C4-2B (cell line): ENCODE measurements around the gene STXBP4.

Source experiments
- H3K27ac ChIP-seq: fragments of 450-650 bp; 2 replicates; pipeline ENCODE4 v1.5.1; 2017
- CTCF ChIP-seq: fragments of 450-650 bp; conservative IDR thresholded peaks from 2 replicates; pipeline ENCODE4 v1.5.1; 2017; ENCODE audit warnings: mild to moderate bottlenecking
- ZFX ChIP-seq: fragments of 450-650 bp; IDR thresholded peaks from 2 replicates; pipeline ENCODE4 v1.6.1; 2017

The STXBP4 gene

GRCh38 chr17:54992797-54993639, 24.5 kb downstream of the STXBP4 start:
- TF ChIP-seq ZFX (no peak), CTCF (peak; percentile 80)

DNA sequence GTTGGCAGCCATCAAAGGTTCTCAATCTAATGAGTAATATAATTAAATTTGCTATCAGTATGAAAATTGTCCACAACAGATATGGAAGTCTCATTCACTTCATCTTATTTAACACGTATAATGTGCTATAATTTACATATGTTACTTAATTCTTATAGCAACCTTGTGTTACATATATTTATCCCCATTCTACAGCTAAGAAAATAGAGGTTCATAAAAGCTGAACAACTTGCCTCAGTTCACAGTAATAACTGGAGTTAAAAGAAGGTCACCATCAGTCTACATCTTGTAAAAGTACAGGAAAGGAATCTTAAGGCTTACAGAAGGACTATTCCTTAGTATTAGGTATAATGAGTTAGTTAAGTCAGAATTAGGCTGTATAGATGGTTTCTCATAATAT, 27.9 kb downstream of the STXBP4 start:
- TF ChIP-seq ZFX (no peak), CTCF (no peak)
- H3K27ac ChIP-seq: no peak overlapping the region

More at GRCh38 chr17:54992797-54993639, 24.5 kb downstream of the STXBP4 start:
- H3K27ac ChIP-seq: no peak overlapping the region

DNA sequence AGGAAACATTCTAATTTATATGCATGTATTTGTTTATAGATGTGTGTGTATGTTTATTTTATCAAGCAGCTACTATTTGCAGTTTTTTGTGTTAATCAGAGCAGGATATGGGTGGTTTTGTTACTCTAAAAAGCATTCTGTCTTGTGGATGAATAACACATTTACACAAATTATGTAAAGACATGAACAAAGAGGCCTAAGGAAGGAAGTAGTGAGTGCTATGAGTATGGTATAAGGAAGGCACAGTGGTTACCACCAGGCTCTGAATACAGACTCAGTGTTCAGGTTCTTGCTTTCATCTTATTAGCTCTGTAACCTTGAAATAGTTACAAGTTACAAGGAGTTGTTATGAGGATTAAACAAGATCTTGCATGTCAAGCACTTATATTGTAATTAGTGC, 33.9 kb downstream of the STXBP4 start:
- H3K27ac ChIP-seq: no peak overlapping the region
- no peak for TF ChIP-seq ZFX
- TF ChIP-seq CTCF: no peak

DNA sequence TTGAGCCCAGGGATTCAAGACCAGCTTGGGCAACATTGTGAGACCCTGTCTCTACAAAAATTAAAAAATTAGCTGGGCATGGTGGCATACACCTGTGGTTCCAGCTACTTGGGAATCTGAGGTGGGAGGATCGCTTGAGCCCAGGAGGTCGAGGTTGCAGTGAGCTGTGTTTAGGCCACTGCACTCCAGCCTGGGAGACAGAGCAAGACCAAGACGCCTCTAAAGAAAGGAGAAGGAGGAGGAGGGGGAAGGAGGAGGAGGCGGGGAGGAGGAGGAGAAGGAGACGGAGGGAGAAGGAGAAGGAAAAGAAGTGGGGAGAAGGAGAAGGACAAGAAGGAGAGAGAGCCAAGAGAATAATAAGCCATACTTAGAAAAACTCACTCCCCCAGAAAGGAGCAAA, 35.9 kb downstream of the STXBP4 start:
- TF ChIP-seq CTCF (no peak), ZFX (no peak)
- no peak overlapping the region for H3K27ac ChIP-seq

GRCh38 chr17:55005520-55005919, 37.0 kb downstream of the STXBP4 start:
- H3K27ac ChIP-seq: no peak overlapping the region
- TF ChIP-seq CTCF: peak; percentile 79
- no peak for TF ChIP-seq ZFX

- no peak for TF ChIP-seq ZFX
- no peak for TF ChIP-seq CTCF
- H3K27ac ChIP-seq: no peak overlapping the region
Measured at GRCh38 chr17:55023626-55024025, 55.1 kb downstream of the STXBP4 start.

DNA sequence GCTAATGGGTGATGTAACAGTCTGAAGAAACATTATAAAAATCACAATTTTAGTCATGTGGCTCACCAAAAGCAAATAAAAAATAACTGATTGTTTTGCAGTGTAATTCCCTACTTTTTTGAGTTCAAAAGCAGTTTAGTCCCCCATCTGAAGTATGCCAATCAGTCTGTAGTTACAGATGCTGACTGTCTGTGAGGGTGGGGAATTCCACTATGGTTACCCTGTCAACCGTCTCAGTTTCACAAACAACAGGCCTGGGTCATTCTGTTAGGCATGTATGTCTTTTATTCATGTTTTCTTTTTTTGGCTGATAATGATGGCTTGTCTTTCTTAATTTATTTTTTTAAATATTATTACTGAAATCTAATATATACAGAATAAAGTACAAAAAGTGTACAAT, 69.3 kb downstream of the STXBP4 start:
- no peak overlapping the region for H3K27ac ChIP-seq
- no peak for TF ChIP-seq ZFX
- TF ChIP-seq CTCF: no peak
